ENCODE data around the gene FAM76B. TPM values are rescaled to one million over a fixed set of nuclear protein-coding genes. Genes with fewer than 3 reads are reported as not detected.

Gene FAM76B
- total and polyA plus RNA-seq, 9 of the 15 experiments (the other 6 are each of a cell fraction or from before 2014, with no cell fraction given): 22.5 to 60.0 (median 35.0) TPM

GRCh38 chr11:95734009-95734572 is 55.5 kb downstream of the FAM76B start (continued):
- TF ChIP-seq MTA2 (IDR thresholded peaks at IDR 0.05; ENCODE audit: low read depth) (peak; percentile 86), ZNF444 (CRISPR knock-in tag; IDR thresholded peaks at IDR 0.05) (no peak), CCAR2 (IDR thresholded peaks at IDR 0.05; ENCODE audit: low read depth, low read length) (no peak), KHSRP (IDR thresholded peaks at IDR 0.05) (no peak), HMG20A (CRISPR knock-in tag; conservative IDR thresholded peaks at IDR 0.05) (no peak), HEY1 (CRISPR knock-in tag; IDR thresholded peaks at IDR 0.05; ENCODE audit: borderline replicate concordance) (no peak), SNIP1 (IDR thresholded peaks at IDR 0.05; ENCODE audit: low read depth) (no peak), HNRNPL (IDR thresholded peaks at IDR 0.05; ENCODE audit: low read depth, low read length) (no peak), C11orf30 (IDR thresholded peaks at IDR 0.05; ENCODE audit: low read depth) (peak; percentile 84), ETV5 (CRISPR knock-in tag; IDR thresholded peaks at IDR 0.05; ENCODE audit: low read depth) (peak; percentile 50; the same call in 1 of the 2 replicates), RHOXF2B (CRISPR knock-in tag; conservative IDR thresholded peaks at IDR 0.05) (no peak), SMARCE1 (IDR thresholded peaks at IDR 0.05) (peak; percentile 83), FOXM1 (IDR thresholded peaks at IDR 0.05; ENCODE audit: low read depth) (peak; percentile 86), FOXM1 (CRISPR knock-in tag; IDR thresholded peaks at IDR 0.05; ENCODE audit: low read depth) (no peak), MAFK (IDR thresholded peaks at IDR 0.05; ENCODE audit: low read length) (peak; percentile 85), MAZ (CRISPR knock-in tag; conservative IDR thresholded peaks at IDR 0.05 in 1 of 2, IDR thresholded peaks at IDR 0.05 in 1 of 2) (no peak), ZNF41 (CRISPR knock-in tag; conservative IDR thresholded peaks at IDR 0.05) (no peak), MLX (CRISPR knock-in tag; conservative IDR thresholded peaks at IDR 0.05) (no peak), MTA3 (IDR thresholded peaks at IDR 0.05; ENCODE audit: borderline replicate concordance) (0 out of 2 replicates have a peak, but pooled peaks have one; percentile 25), ZNF586 (CRISPR knock-in tag; conservative IDR thresholded peaks at IDR 0.05) (no peak), CREM (IDR thresholded peaks at IDR 0.05; ENCODE audit: low read depth) (peak; percentile 60), CREB1 (IDR thresholded peaks at IDR 0.05) (peak; percentile 48; the same call in 1 of the 2 replicates), CREB1 (CRISPR knock-in tag; IDR thresholded peaks at IDR 0.05) (no peak), FOXJ2 (tag; IDR thresholded peaks at IDR 0.05) (peak; percentile 63; the same call in 1 of the 2 replicates)
- TF ChIP-seq, protein P1, sequence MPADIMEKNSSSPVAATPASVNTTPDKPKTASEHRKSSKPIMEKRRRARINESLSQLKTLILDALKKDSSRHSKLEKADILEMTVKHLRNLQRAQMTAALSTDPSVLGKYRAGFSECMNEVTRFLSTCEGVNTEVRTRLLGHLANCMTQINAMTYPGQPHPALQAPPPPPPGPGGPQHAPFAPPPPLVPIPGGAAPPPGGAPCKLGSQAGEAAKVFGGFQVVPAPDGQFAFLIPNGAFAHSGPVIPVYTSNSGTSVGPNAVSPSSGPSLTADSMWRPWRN (IDR thresholded peaks at IDR 0.05; ENCODE audit: low read depth): peak; percentile 55; the same call in 1 of the 2 replicates
- TF ChIP-seq, protein P2, sequence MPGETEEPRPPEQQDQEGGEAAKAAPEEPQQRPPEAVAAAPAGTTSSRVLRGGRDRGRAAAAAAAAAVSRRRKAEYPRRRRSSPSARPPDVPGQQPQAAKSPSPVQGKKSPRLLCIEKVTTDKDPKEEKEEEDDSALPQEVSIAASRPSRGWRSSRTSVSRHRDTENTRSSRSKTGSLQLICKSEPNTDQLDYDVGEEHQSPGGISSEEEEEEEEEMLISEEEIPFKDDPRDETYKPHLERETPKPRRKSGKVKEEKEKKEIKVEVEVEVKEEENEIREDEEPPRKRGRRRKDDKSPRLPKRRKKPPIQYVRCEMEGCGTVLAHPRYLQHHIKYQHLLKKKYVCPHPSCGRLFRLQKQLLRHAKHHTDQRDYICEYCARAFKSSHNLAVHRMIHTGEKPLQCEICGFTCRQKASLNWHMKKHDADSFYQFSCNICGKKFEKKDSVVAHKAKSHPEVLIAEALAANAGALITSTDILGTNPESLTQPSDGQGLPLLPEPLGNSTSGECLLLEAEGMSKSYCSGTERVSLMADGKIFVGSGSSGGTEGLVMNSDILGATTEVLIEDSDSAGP (CRISPR knock-in tag; IDR thresholded peaks at IDR 0.05): no peak
- TF ChIP-seq, protein P3, sequence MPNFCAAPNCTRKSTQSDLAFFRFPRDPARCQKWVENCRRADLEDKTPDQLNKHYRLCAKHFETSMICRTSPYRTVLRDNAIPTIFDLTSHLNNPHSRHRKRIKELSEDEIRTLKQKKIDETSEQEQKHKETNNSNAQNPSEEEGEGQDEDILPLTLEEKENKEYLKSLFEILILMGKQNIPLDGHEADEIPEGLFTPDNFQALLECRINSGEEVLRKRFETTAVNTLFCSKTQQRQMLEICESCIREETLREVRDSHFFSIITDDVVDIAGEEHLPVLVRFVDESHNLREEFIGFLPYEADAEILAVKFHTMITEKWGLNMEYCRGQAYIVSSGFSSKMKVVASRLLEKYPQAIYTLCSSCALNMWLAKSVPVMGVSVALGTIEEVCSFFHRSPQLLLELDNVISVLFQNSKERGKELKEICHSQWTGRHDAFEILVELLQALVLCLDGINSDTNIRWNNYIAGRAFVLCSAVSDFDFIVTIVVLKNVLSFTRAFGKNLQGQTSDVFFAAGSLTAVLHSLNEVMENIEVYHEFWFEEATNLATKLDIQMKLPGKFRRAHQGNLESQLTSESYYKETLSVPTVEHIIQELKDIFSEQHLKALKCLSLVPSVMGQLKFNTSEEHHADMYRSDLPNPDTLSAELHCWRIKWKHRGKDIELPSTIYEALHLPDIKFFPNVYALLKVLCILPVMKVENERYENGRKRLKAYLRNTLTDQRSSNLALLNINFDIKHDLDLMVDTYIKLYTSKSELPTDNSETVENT (CRISPR knock-in tag; IDR thresholded peaks at IDR 0.05): no peak

Measured in K562 (cell line).